GM13977 (cell line): Measurements from ENCODE around the gene PES1.
"Not testable (repeated sequence)": the region's sequence is repeated elsewhere in the genome, so short reads cannot be mapped to it uniquely, and the experiment has no call there.

ENCODE experiments used
- DNase-seq: peaks from one replicate; pipeline ENCODE4 v3.0.0; 2012; ENCODE audit warnings: low spot score
- in situ Hi-C: fragments of 300-500 bp; cut with MboI; formaldehyde crosslinking; loops from one replicate; pipeline ENCODE4 v1.12.0; 2022; ENCODE audit warnings: low sequenced_read_pairs, low pct_unique_long_range_greater_than_20kb, mixed read lengths, inconsistent platforms; ENCODE audit not compliant: unreplicated experiment
- TF ChIP-seq, protein P1 (sequence below): IDR thresholded peaks from 2 replicates; pipeline ENCODE4 v1.5.1; 2012; ENCODE audit warnings: mild to moderate bottlenecking, control low read depth; ENCODE audit not compliant: insufficient read depth; ENCODE audit errors: extremely low read depth, missing control alignments

Gene PES1

DNA sequence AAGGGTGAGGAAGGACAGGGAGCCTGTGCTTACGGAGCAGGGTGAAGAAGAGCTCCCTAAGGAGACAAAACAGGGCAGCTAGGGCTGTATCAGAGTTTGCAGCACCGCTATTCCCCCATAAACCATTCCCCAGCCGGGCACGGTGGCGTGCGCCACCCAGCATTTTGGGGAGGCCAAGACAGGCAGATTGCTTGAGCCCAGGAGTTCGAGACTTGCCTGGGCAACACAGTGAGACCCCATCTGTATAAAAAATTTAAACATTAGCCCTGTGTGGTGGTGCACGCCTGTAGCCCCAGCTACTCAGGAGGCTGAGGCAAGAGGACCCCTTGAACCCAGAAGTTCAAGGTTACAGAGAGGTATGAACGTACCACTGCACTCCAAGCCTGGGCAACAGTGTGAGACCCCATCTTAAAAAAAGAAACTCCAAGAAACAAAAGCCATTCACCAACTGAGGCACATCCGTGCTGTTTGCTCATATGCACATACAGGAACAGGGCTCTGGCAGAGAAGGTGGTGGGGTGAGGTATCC is 22.0 kb downstream of the PES1 start:
- TF ChIP-seq, protein P1, sequence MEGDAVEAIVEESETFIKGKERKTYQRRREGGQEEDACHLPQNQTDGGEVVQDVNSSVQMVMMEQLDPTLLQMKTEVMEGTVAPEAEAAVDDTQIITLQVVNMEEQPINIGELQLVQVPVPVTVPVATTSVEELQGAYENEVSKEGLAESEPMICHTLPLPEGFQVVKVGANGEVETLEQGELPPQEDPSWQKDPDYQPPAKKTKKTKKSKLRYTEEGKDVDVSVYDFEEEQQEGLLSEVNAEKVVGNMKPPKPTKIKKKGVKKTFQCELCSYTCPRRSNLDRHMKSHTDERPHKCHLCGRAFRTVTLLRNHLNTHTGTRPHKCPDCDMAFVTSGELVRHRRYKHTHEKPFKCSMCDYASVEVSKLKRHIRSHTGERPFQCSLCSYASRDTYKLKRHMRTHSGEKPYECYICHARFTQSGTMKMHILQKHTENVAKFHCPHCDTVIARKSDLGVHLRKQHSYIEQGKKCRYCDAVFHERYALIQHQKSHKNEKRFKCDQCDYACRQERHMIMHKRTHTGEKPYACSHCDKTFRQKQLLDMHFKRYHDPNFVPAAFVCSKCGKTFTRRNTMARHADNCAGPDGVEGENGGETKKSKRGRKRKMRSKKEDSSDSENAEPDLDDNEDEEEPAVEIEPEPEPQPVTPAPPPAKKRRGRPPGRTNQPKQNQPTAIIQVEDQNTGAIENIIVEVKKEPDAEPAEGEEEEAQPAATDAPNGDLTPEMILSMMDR: no peak

DNA sequence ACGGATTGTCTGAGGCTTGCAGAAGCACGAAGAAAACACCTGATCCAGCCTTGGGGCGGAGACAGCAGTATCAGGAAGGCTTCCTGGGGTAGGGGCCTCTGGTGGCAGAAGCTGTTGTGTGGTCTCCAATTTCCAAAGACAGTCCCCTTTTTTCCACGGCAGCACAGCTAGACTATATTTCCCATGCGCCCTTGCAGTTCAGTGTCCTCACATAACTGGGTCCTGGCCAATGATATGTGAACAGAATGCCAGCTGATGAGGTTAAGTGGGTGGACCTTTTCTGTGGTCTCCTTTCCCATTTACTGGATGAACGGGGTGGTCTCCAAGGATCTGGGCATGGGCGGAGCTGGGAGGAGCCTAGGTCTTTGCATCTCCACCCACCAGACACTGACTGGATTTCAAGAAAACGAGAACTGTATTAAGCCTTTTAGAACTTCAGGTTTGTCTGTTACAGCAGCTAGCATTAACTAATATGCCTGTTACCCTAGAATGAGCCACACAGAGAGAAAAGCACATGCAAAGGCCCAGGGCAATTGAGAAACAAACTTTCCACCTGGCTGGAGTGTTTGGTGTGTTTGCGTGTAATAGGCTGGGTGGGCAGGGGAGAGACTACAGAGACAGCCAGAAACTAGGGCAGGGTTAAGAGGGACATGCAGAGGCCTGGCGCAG is 23.4 kb downstream of the PES1 start:
- no peak for DNase-seq
- in situ Hi-C loops: no loop called here
- TF ChIP-seq, protein P1: no peak

More for the DNA sequence above, 22.0 kb downstream of the PES1 start:
- DNase-seq: no peak
- in situ Hi-C loops: no loop called here

GRCh38 chr22:30567277-30567676 is 24.4 kb downstream of the PES1 start:
- in situ Hi-C loops, DNase-seq: not testable (repeated sequence)

- no peak for DNase-seq
- TF ChIP-seq, protein P1: no peak
These were observed 25.6 kb downstream of the PES1 start for GRCh38 chr22:30566125-30566524.

GRCh38 chr22:30565341-30565740 is 26.4 kb downstream of the PES1 start:
- in situ Hi-C loops: no loop called here
- DNase-seq: no peak
- TF ChIP-seq, protein P1: no peak

More at GRCh38 chr22:30566125-30566524, 25.6 kb downstream of the PES1 start:
- in situ Hi-C loops: no loop called here

GRCh38 chr22:30564761-30565119 is 27.0 kb downstream of the PES1 start:
- TF ChIP-seq, protein P1: no peak
- DNase-seq: no peak
- in situ Hi-C loops: no loop called here

- DNase-seq: no peak
- TF ChIP-seq, protein P1: no peak
- in situ Hi-C loops: no loop called here
These were observed 27.5 kb downstream of the PES1 start for GRCh38 chr22:30564045-30564760.
